BLaER1 treated with 17β-estradiol and CSF1 and Interleukin-3, amounts not matched to agents 10 nM and 100 nM (cell line): Measurements from ENCODE around the gene TENM4.

Experiments
- H3K27ac ChIP-seq, 11 experiments: shearing (Covaris generic); formaldehyde crosslinking; 2 replicates each; pipeline ENCODE4 v1.8.1; 2022
- H3K27me3 ChIP-seq, 11 experiments: shearing (Covaris generic); formaldehyde crosslinking; 2 replicates each; pipeline ENCODE4 v1.8.1; 2022
- H3K36me3 ChIP-seq, 11 experiments: shearing (Covaris generic); formaldehyde crosslinking; 2 replicates each; pipeline ENCODE4 v1.8.1; 2022
- H3K4me1 ChIP-seq, 10 experiments: shearing (Covaris generic); formaldehyde crosslinking; 2 replicates each; pipeline ENCODE4 v1.8.1; 2022
- H3K4me2 ChIP-seq, 11 experiments: shearing (Covaris generic); formaldehyde crosslinking; 2 replicates each; pipeline ENCODE4 v1.8.1; 2022
- H3K4me3 ChIP-seq, 10 experiments: shearing (Covaris generic); formaldehyde crosslinking; 2 replicates each; pipeline ENCODE4 v1.8.1; 2022
- H3K9ac ChIP-seq, 11 experiments: shearing (Covaris generic); formaldehyde crosslinking; 2 replicates each; pipeline ENCODE4 v1.8.1; 2022
- H3K9me3 ChIP-seq, 11 experiments: shearing (Covaris generic); formaldehyde crosslinking; replicated peaks in 1 of 11; 2 replicates each; pipeline ENCODE4 v1.8.1; 2022
- H4K20me1 ChIP-seq, 11 experiments: shearing (Covaris generic); formaldehyde crosslinking; 2 replicates each; pipeline ENCODE4 v1.8.1; 2022
- Cebpa-rat ChIP-seq, 11 experiments: shearing (Covaris generic); IDR thresholded peaks; 2 replicates each; pipeline ENCODE4 v1.8.1; 2022

The TENM4 gene

GRCh38 chr11:78791254-78791653 lies 649.6 kb downstream of the TENM4 start:
- no peaks in the 10 kb centered on the region for H3K27me3 ChIP-seq
- peak overlapping the region in 1 of 11 experiments; percentile 28; a peak in 1 of 22 replicates for H3K27ac ChIP-seq
- no peak overlapping the region for H3K4me3 ChIP-seq
- peaks cover 0 to 3% (median 0%) of the 10 kb centered on the region in 11 experiments; a peak in 1 of 22 replicates for H3K9me3 ChIP-seq
- H3K9ac ChIP-seq: no peak overlapping the region
- no peaks in the 10 kb centered on the region for H4K20me1 ChIP-seq
- peaks cover 0 to 12% (median 0%) of the 10 kb centered on the region in 11 experiments; a peak in 3 of 22 replicates for H3K36me3 ChIP-seq
- TF ChIP-seq Cebpa-rat (IDR thresholded peaks at IDR 0.05): no peak
- H3K4me2 ChIP-seq: peak overlapping the region in 2 of 11 experiments; percentile 41 to 49; a peak in 4 of 22 replicates
- peaks cover 6 to 31% (median 14%) of the 10 kb centered on the region in 10 experiments; a peak in 15 of 20 replicates for H3K4me1 ChIP-seq

GRCh38 chr11:78790784-78791183 lies 650.0 kb downstream of the TENM4 start:
- Histone ChIP-seq H3K4me3 (no peak overlapping the region), H3K4me1 (peaks cover 3 to 27% (median 10%) of the 10 kb centered on the region in 10 experiments; a peak in 15 of 20 replicates), H3K27ac (peak overlapping the region in 1 of 11 experiments; percentile 28; a peak in 1 of 22 replicates), H3K9ac (no peak overlapping the region), H3K4me2 (peak overlapping the region in 2 of 11 experiments; percentile 41 to 49; a peak in 4 of 22 replicates), H3K27me3 (no peaks in the 10 kb centered on the region), H3K36me3 (peaks cover 0 to 12% (median 0%) of the 10 kb centered on the region in 11 experiments; a peak in 3 of 22 replicates), H4K20me1 (no peaks in the 10 kb centered on the region), H3K9me3 (peaks cover 0 to 3% (median 0%) of the 10 kb centered on the region in 11 experiments; a peak in 1 of 22 replicates)
- TF ChIP-seq Cebpa-rat (IDR thresholded peaks at IDR 0.05): no peak

- Histone ChIP-seq H3K4me1 (peaks cover 2 to 33% (median 8%) of the 10 kb centered on the region in 10 experiments; a peak in 14 of 20 replicates), H3K27me3 (no peaks in the 10 kb centered on the region), H3K9ac (no peak overlapping the region), H3K27ac (no peak overlapping the region), H4K20me1 (no peaks in the 10 kb centered on the region), H3K4me3 (no peak overlapping the region), H3K9me3 (peaks cover 0 to 3% (median 0%) of the 10 kb centered on the region in 11 experiments; a peak in 1 of 22 replicates), H3K36me3 (peaks cover 0 to 3% (median 0%) of the 10 kb centered on the region in 11 experiments; a peak in 3 of 22 replicates), H3K4me2 (no peak overlapping the region)
- TF ChIP-seq Cebpa-rat (IDR thresholded peaks at IDR 0.05): no peak
These were observed 651.5 kb downstream of the TENM4 start for GRCh38 chr11:78789375-78789774.

GRCh38 chr11:78788533-78788932 lies 652.3 kb downstream of the TENM4 start:
- H3K27me3 ChIP-seq: no peaks in the 10 kb centered on the region

GRCh38 chr11:78787696-78788095 lies 653.1 kb downstream of the TENM4 start:
- H3K9me3 ChIP-seq: no peaks in the 10 kb centered on the region
- no peak overlapping the region for H3K27ac ChIP-seq
- H4K20me1 ChIP-seq: no peaks in the 10 kb centered on the region
- H3K27me3 ChIP-seq: no peaks in the 10 kb centered on the region
- no peak overlapping the region for H3K4me3 ChIP-seq
- no peak overlapping the region for H3K4me2 ChIP-seq
- TF ChIP-seq Cebpa-rat (IDR thresholded peaks at IDR 0.05): no peak
- H3K4me1 ChIP-seq: peaks cover 5 to 46% (median 13%) of the 10 kb centered on the region in 10 experiments; a peak in 14 of 20 replicates
- no peak overlapping the region for H3K9ac ChIP-seq
- H3K36me3 ChIP-seq: no peaks in the 10 kb centered on the region; a peak in 2 of 22 replicates

More at GRCh38 chr11:78788533-78788932, 652.3 kb downstream of the TENM4 start:
- H3K4me2 ChIP-seq: peak overlapping the region in 1 of 11 experiments; percentile 29; a peak in 3 of 22 replicates
- no peak overlapping the region for H3K4me3 ChIP-seq
- peaks cover 5 to 41% (median 11%) of the 10 kb centered on the region in 10 experiments; a peak in 14 of 20 replicates for H3K4me1 ChIP-seq
- H4K20me1 ChIP-seq: no peaks in the 10 kb centered on the region
- no peaks in the 10 kb centered on the region for H3K9me3 ChIP-seq
- no peak overlapping the region for H3K27ac ChIP-seq
- no peak overlapping the region for H3K9ac ChIP-seq
- no peak for TF ChIP-seq Cebpa-rat (IDR thresholded peaks at IDR 0.05)
- no peaks in the 10 kb centered on the region; a peak in 2 of 22 replicates for H3K36me3 ChIP-seq

- H3K4me1 ChIP-seq: peaks cover 5 to 43% (median 13%) of the 10 kb centered on the region in 10 experiments; a peak in 14 of 20 replicates
- H3K4me2 ChIP-seq: no peak overlapping the region
- H3K9ac ChIP-seq: no peak overlapping the region
- H4K20me1 ChIP-seq: no peaks in the 10 kb centered on the region
- H3K4me3 ChIP-seq: no peak overlapping the region
- no peaks in the 10 kb centered on the region; a peak in 2 of 22 replicates for H3K36me3 ChIP-seq
- H3K27me3 ChIP-seq: no peaks in the 10 kb centered on the region
- no peak overlapping the region for H3K27ac ChIP-seq
- no peak for TF ChIP-seq Cebpa-rat (IDR thresholded peaks at IDR 0.05)
- H3K9me3 ChIP-seq: no peaks in the 10 kb centered on the region
These were observed 654.1 kb downstream of the TENM4 start for GRCh38 chr11:78786746-78787145.

- Histone ChIP-seq H3K9me3 (no peaks in the 10 kb centered on the region), H4K20me1 (no peaks in the 10 kb centered on the region), H3K36me3 (no peaks in the 10 kb centered on the region; a peak in 2 of 22 replicates), H3K4me1 (peaks cover 5 to 36% (median 13%) of the 10 kb centered on the region in 10 experiments; a peak in 14 of 20 replicates), H3K27me3 (no peaks in the 10 kb centered on the region), H3K9ac (no peak overlapping the region), H3K4me3 (no peak overlapping the region), H3K27ac (no peak overlapping the region), H3K4me2 (0 out of 22 replicates have a peak overlapping the region, but pooled peaks of 1 of the 11 experiments have one; percentile 33)
- TF ChIP-seq Cebpa-rat (IDR thresholded peaks at IDR 0.05): no peak
These were observed 654.7 kb downstream of the TENM4 start for GRCh38 chr11:78786086-78786485.

GRCh38 chr11:78784321-78785061 lies 656.3 kb downstream of the TENM4 start:
- Histone ChIP-seq H3K4me2 (peak overlapping the region in 5 of 11 experiments; percentile 10 to 72 (median 23); a peak in 9 of 22 replicates), H3K36me3 (no peaks in the 10 kb centered on the region; a peak in 2 of 22 replicates)

GRCh38 chr11:78783846-78784245 lies 657.0 kb downstream of the TENM4 start:
- no peak for TF ChIP-seq Cebpa-rat (IDR thresholded peaks at IDR 0.05)
- Histone ChIP-seq H4K20me1 (no peaks in the 10 kb centered on the region), H3K4me1 (peaks cover 3 to 27% (median 10%) of the 10 kb centered on the region in 10 experiments; a peak in 13 of 20 replicates)

More at GRCh38 chr11:78784321-78785061, 656.3 kb downstream of the TENM4 start:
- peaks cover 5 to 27% (median 13%) of the 10 kb centered on the region in 10 experiments; a peak in 14 of 20 replicates for H3K4me1 ChIP-seq
- no peak overlapping the region for H3K4me3 ChIP-seq
- no peaks in the 10 kb centered on the region for H3K27me3 ChIP-seq
- 0 out of 22 replicates have a peak overlapping the region, but pooled peaks of 1 of the 11 experiments have one; percentile 4 for H3K27ac ChIP-seq
- no peak for TF ChIP-seq Cebpa-rat (IDR thresholded peaks at IDR 0.05)
- H3K9me3 ChIP-seq: no peaks in the 10 kb centered on the region
- H4K20me1 ChIP-seq: no peaks in the 10 kb centered on the region
- H3K9ac ChIP-seq: no peak overlapping the region

More at GRCh38 chr11:78783846-78784245, 657.0 kb downstream of the TENM4 start:
- Histone ChIP-seq H3K9ac (no peak overlapping the region), H3K4me2 (peak overlapping the region in 5 of 11 experiments; percentile 10 to 72 (median 23); a peak in 9 of 22 replicates), H3K27ac (no peak overlapping the region), H3K36me3 (no peaks in the 10 kb centered on the region; a peak in 2 of 22 replicates), H3K9me3 (no peaks in the 10 kb centered on the region), H3K4me3 (no peak overlapping the region), H3K27me3 (no peaks in the 10 kb centered on the region)
